ENCODE data around the gene HNRNPA2B1.
"Not testable (repeated sequence)": the region's sequence is repeated elsewhere in the genome, so short reads cannot be mapped to it uniquely, and the experiment has no call there.

HNRNPA2B1 gene

GRCh38 chr7:26183545-26184280 is 16.8 kb downstream of the HNRNPA2B1 start:
- no peak for DNase-seq

GRCh38 chr7:26182706-26183105 is 17.8 kb downstream of the HNRNPA2B1 start:
- DNase-seq = no peak

- no peak for DNase-seq
Observed at GRCh38 chr7:26182283-26182682, 18.3 kb downstream of the HNRNPA2B1 start.

GRCh38 chr7:26181474-26182227 is 18.9 kb downstream of the HNRNPA2B1 start:
- DNase-seq = no peak

- DNase-seq = no peak
Observed at GRCh38 chr7:26180792-26181198, 19.8 kb downstream of the HNRNPA2B1 start.

GRCh38 chr7:26179826-26180497 is 20.6 kb downstream of the HNRNPA2B1 start:
- no peak for DNase-seq

- DNase-seq = no peak
Observed at GRCh38 chr7:26179422-26179821, 21.1 kb downstream of the HNRNPA2B1 start.

- DNase-seq = peak; percentile 7
Observed at GRCh38 chr7:26178272-26178960, 22.1 kb downstream of the HNRNPA2B1 start.

GRCh38 chr7:26177269-26177668 is 23.3 kb downstream of the HNRNPA2B1 start:
- not testable (repeated sequence) for DNase-seq

- DNase-seq = not testable (repeated sequence)
Observed at GRCh38 chr7:26176696-26177095, 23.9 kb downstream of the HNRNPA2B1 start.

GRCh38 chr7:26175903-26176302 is 24.6 kb downstream of the HNRNPA2B1 start:
- not testable (repeated sequence) for DNase-seq

- no peak for DNase-seq
Observed at GRCh38 chr7:26172048-26172447, 28.5 kb downstream of the HNRNPA2B1 start.

GRCh38 chr7:26171601-26172000 is 28.9 kb downstream of the HNRNPA2B1 start:
- no peak for DNase-seq

GRCh38 chr7:26170663-26171062 is 29.9 kb downstream of the HNRNPA2B1 start:
- no peak for DNase-seq

- no peak for DNase-seq
Observed at GRCh38 chr7:26169271-26169670, 31.3 kb downstream of the HNRNPA2B1 start.

GRCh38 chr7:26168458-26169023 is 32.0 kb downstream of the HNRNPA2B1 start:
- no peak for DNase-seq

GRCh38 chr7:26167303-26167934 is 33.1 kb downstream of the HNRNPA2B1 start:
- DNase-seq = no peak

- DNase-seq = no peak
Observed at GRCh38 chr7:26166684-26167266, 33.8 kb downstream of the HNRNPA2B1 start.

GRCh38 chr7:26165950-26166683 is 34.4 kb downstream of the HNRNPA2B1 start:
- DNase-seq = no peak

- DNase-seq = not testable (repeated sequence)
Observed at GRCh38 chr7:26163804-26164203, 36.7 kb downstream of the HNRNPA2B1 start.

- no peak for DNase-seq
Observed at GRCh38 chr7:26162431-26162830, 38.1 kb downstream of the HNRNPA2B1 start.
